GM12878 (cell line): Measurements from ENCODE around the gene DDAH1. TPM values are rescaled to one million over a fixed set of nuclear protein-coding genes. Genes with fewer than 3 reads are reported as not detected.

ENCODE experiments used
- ATAC-seq: fragments of 200-7000 bp; cut with Tn5 transposase; 3 replicates; pipeline ENCODE4 v1.9.1; 2020; ENCODE audit warnings: mild to moderate bottlenecking, moderate library complexity
- BruUV-seq: library from RNA; stranded (reverse); fragments of 400-500 nt; replicated peaks from 2 replicates; lab custom pipeline; 2021; lab: Mats Ljungman, UMichigan
- CTCF ChIA-PET: fragments of 300-600 bp; sonication (Branson Sonifier 250); formaldehyde crosslinking; extraction: SDS; loops from one replicate; lab custom pipeline; 2021; ENCODE audit warnings: inconsistent platforms; lab: Yijun Ruan, JAX
- POLR2A ChIA-PET: fragments of 350-600 bp; formaldehyde crosslinking; extraction: SDS; loops from one replicate; lab custom pipeline; 2021; ENCODE audit warnings: inconsistent platforms; lab: Charles Lee
- RAD21 ChIA-PET: fragments of 300-600 bp; sonication (Branson Sonifier 250); formaldehyde crosslinking; loops from one replicate; lab custom pipeline; 2023; ENCODE audit warnings: antibody characterized with exemption; ENCODE audit not compliant: unreplicated experiment; lab: Charles Lee
- SMC1A ChIA-PET: fragments of 300-600 bp; sonication (Branson Sonifier 250); formaldehyde crosslinking; loops from one replicate; lab custom pipeline; 2023; ENCODE audit not compliant: unreplicated experiment, uncharacterized antibody; lab: Charles Lee
- DNase-seq: peaks from one replicate; pipeline ENCODE4 v3.0.0-alpha.2; 2011; ENCODE audit warnings: low read depth, low spot score
- FAIRE-seq: peaks from 3 replicates; lab custom pipeline; 2011; peaks lifted over from hg19 to GRCh38; lab: Jason Lieb, UNC
- H2AFZ ChIP-seq: 2 replicates; pipeline ENCODE4 v1.6.0; 2011; ENCODE audit warnings: low read depth, low read length, control low read depth; ENCODE audit not compliant: control insufficient read depth
- H3K27ac ChIP-seq: 2 replicates; pipeline ENCODE4 v1.5.1; 2011; ENCODE audit warnings: control low read depth; ENCODE audit not compliant: control insufficient read depth, insufficient read depth
- H3K27me3 ChIP-seq, 2 experiments: replicated peaks in 1 of 2; 2 replicates each; pipeline versions ENCODE4 v1.6.0 to v1.6.1; 2011; ENCODE audit warnings: low read length in 1 of 2; ENCODE audit not compliant: control insufficient read depth in 2 of 2, insufficient read depth in 2 of 2
- H3K36me3 ChIP-seq, 2 experiments: 2 replicates each; pipeline ENCODE4 v1.5.1; 2011; ENCODE audit warnings: low read length in 1 of 2; ENCODE audit not compliant: control insufficient read depth in 2 of 2, insufficient read depth in 2 of 2
- H3K4me1 ChIP-seq: 2 replicates; pipeline ENCODE4 v1.6.1; 2011; ENCODE audit warnings: mild to moderate bottlenecking, low read length, moderate library complexity, mixed read lengths; ENCODE audit not compliant: control insufficient read depth, insufficient read depth
- H3K4me2 ChIP-seq: 2 replicates; pipeline ENCODE4 v1.6.0; 2011; ENCODE audit warnings: control low read depth; ENCODE audit not compliant: control insufficient read depth, insufficient read depth
- H3K4me3 ChIP-seq: fragments of 200-600 bp; sonication (generic); 2 replicates; pipeline ENCODE4 v1.5.1; 2016
- H3K79me2 ChIP-seq: 2 replicates; pipeline ENCODE4 v1.6.0; 2011; ENCODE audit warnings: low read length; ENCODE audit not compliant: control insufficient read depth, insufficient read depth
- H3K9ac ChIP-seq: 2 replicates; pipeline ENCODE4 v1.8.0; 2011; ENCODE audit warnings: low read length, control low read depth, mixed read lengths; ENCODE audit not compliant: control insufficient read depth, insufficient read depth
- H3K9me3 ChIP-seq: replicated peaks from 3 replicates; pipeline ENCODE4 v1.5.1; 2011; ENCODE audit warnings: mild to moderate bottlenecking, low read length; ENCODE audit not compliant: control insufficient read depth, insufficient read depth
- H4K20me1 ChIP-seq: 2 replicates; pipeline ENCODE4 v1.6.0; 2011; ENCODE audit not compliant: control insufficient read depth, insufficient read depth
- CUX1 ChIP-seq: IDR thresholded peaks from 2 replicates; pipeline ENCODE4 v1.6.1; 2012; ENCODE audit warnings: improper control_type of control experiment, low read depth, low read length; ENCODE audit not compliant: insufficient replicate concordance
- EGR1 ChIP-seq, 2 experiments: IDR thresholded peaks; 1 replicate in 1 of 2; 2 replicates in 1 of 2; pipeline ENCODE4 v1.6.1; 2011 to 2012; ENCODE audit warnings: low read depth in 2 of 2, low read length in 2 of 2, borderline replicate concordance in 1 of 2, mild to moderate bottlenecking in 1 of 2, moderate library complexity in 1 of 2
- ELK1 ChIP-seq: IDR thresholded peaks from 2 replicates; pipeline ENCODE4 v1.6.1; 2012; ENCODE audit warnings: low read depth, low read length, improper control_type of control experiment
- EZH2 ChIP-seq: IDR thresholded peaks from 2 replicates; pipeline ENCODE4 v1.6.1; 2012; ENCODE audit warnings: low read depth, mild to moderate bottlenecking, control low read depth, inconsistent platforms, low read length, borderline replicate concordance; ENCODE audit not compliant: control insufficient read depth
- IRF4 ChIP-seq: IDR thresholded peaks from 2 replicates; pipeline ENCODE4 v1.6.1; 2011; ENCODE audit warnings: low read depth, low read length
- JUND ChIP-seq: IDR thresholded peaks from 2 replicates; pipeline ENCODE4 v1.6.1; 2012; ENCODE audit warnings: low read depth, mild to moderate bottlenecking, low read length, improper control_type of control experiment, moderate library complexity
- NR2C2 ChIP-seq: IDR thresholded peaks from 2 replicates; pipeline ENCODE4 v1.6.1; 2011; ENCODE audit warnings: borderline replicate concordance, low read depth; ENCODE audit not compliant: control insufficient read depth, insufficient read length
- NR2F1 ChIP-seq: fragments of 450-650 bp; conservative IDR thresholded peaks from 2 replicates; pipeline ENCODE4 v1.6.1; 2017; ENCODE audit warnings: mild to moderate bottlenecking
- PAX8 ChIP-seq: fragments of 450-650 bp; IDR thresholded peaks from 2 replicates; pipeline ENCODE4 v1.6.1; 2017; ENCODE audit warnings: mild to moderate bottlenecking, moderate library complexity
- TCF7 ChIP-seq: IDR thresholded peaks from 2 replicates; pipeline ENCODE4 v1.6.1; 2014; ENCODE audit warnings: antibody characterized with exemption, borderline replicate concordance
- YBX1 ChIP-seq: fragments of 450-650 bp; IDR thresholded peaks from 2 replicates; pipeline ENCODE4 v1.6.1; 2016; ENCODE audit warnings: antibody characterized with exemption
- ZNF217 ChIP-seq: fragments of 450-650 bp; IDR thresholded peaks from 2 replicates; pipeline ENCODE4 v1.6.1; 2017; ENCODE audit warnings: antibody characterized with exemption, mild to moderate bottlenecking
- WGBS: methylation state at CpG from one replicate; pipeline ENCODE4 v1.1.6; 2016; ENCODE audit warnings: low lambda C conversion rate; ENCODE audit not compliant: insufficient replicate concordance, insufficient coverage; ENCODE audit errors: missing lambda C conversion rate; 5-methylcytosine and 5-hydroxymethylcytosine counted together
- in situ Hi-C: fragments of 300-500 bp; cut with MboI; formaldehyde crosslinking; loops from 9 replicates; pipeline ENCODE4 v1.14.3; 2018; ENCODE audit warnings: mixed read lengths
- intact Hi-C: fragments of 100-400 bp; cut with micrococcal nuclease; formaldehyde crosslinking; loops from one replicate; pipeline ENCODE4 v1.14.2; 2022; ENCODE audit not compliant: unreplicated experiment
- polyA plus RNA-seq, 11 experiments: library from polyadenylated mRNA; depleted of rRNA in 4 of 11; unstranded in 6 of 11; stranded (reverse) in 5 of 11; fragments of >200 nt; fragmentation: Nextera tagmentation in 4 of 11; fragmentation: Illumina TruSeq in 1 of 11; extraction: Ambion mirVana in 4 of 11; extraction: Trizol in 1 of 11; gene quantifications; 1 replicate in 1 of 11; 2 replicates in 10 of 11; pipeline versions ENCODE4 v1.2.1 to v1.2.3, GENCODE V29; 2011 to 2016; ENCODE audit warnings: inconsistent platforms in 2 of 11, missing spikeins in 2 of 11, low read depth in 1 of 11
- total RNA-seq, 4 experiments: library from RNA; depleted of rRNA in 3 of 4; stranded (reverse); fragments of >200 nt in 3 of 4; fragmentation: Illumina TruSeq in 1 of 4; extraction: Trizol in 1 of 4; gene quantifications; 2 replicates each; pipeline versions ENCODE4 v1.2.1 to v1.2.3, GENCODE V29; 2013 to 2021

The DDAH1 gene
- total and polyA plus RNA-seq, 10 of the 15 experiments (the other 5 are each of a cell fraction or from before 2014, with no cell fraction given): 0.07 to 0.88 (median 0.27) TPM; not detected in 6

GRCh38 chr1:85490270-85490985 lies 25.5 kb upstream of the DDAH1 start (continued):
- TF ChIP-seq CUX1: no peak

- no peak overlapping the region for H3K9ac ChIP-seq
- H3K36me3 ChIP-seq: no peaks in the 10 kb centered on the region
- TF ChIP-seq NR2C2: no peak
- TF ChIP-seq NR2F1: no peak
- no peak for TF ChIP-seq IRF4
- no peak for TF ChIP-seq ZNF217
- no peak for TF ChIP-seq YBX1
- TF ChIP-seq TCF7: no peak
- TF ChIP-seq ELK1: no peak
- TF ChIP-seq PAX8: no peak
- TF ChIP-seq EGR1 (IDR thresholded peaks at IDR 0.05; ENCODE audit: borderline replicate concordance in 1 of 2, low read depth in 2 of 2, low read length in 2 of 2): no peak
- no peak for TF ChIP-seq EZH2
- TF ChIP-seq JUND: no peak
- no peaks in the 10 kb centered on the region for H3K4me1 ChIP-seq
- ChIA-PET CTCF (no interaction called here), POLR2A (no interaction called here), RAD21 (interaction anchor here (0.7 kb wide), 1 partner anchor 22 kb away, joined by 3 read pairs; no protein-coding TSS in a partner anchor), SMC1A (no interaction called here)
- no peak overlapping the region for H2AFZ ChIP-seq
- in situ Hi-C loops: no loop called here
- intact Hi-C loops: no loop called here
- no TSS peak for BruUV-seq
- peaks cover 0 to 3% of the 10 kb centered on the region in 2 experiments; a peak in 1 of 4 replicates for H3K27me3 ChIP-seq
- H3K4me3 ChIP-seq: no peak overlapping the region
- FAIRE-seq (no peak), ATAC-seq (no peak), DNase-seq (no peak)
- WGBS: 89% methylated on average over 1 of the region's 1 CpG
- no peak overlapping the region for H3K27ac ChIP-seq
- no peaks in the 10 kb centered on the region for H3K9me3 ChIP-seq
- H3K4me2 ChIP-seq: no peak overlapping the region
- no peaks in the 10 kb centered on the region for H3K79me2 ChIP-seq
- H4K20me1 ChIP-seq: no peaks in the 10 kb centered on the region
These were observed 23.2 kb upstream of the DDAH1 start for GRCh38 chr1:85488126-85488525.
